Panc1 (cell line): ENCODE results near the gene SRC. TPM values are rescaled to one million over a fixed set of nuclear protein-coding genes. Genes with fewer than 3 reads are reported as not detected.

ENCODE experiments used
- ATAC-seq: fragments of 200-7000 bp; cut with Tn5 transposase; 2 replicates; pipeline ENCODE4 v1.9.1; 2020; ENCODE audit warnings: mild to moderate bottlenecking, moderate library complexity
- BruUV-seq: library from RNA; stranded (reverse); fragments of 400-500 nt; replicated peaks from 2 replicates; lab custom pipeline; 2021; lab: Mats Ljungman, UMichigan
- CTCF ChIA-PET: fragments of 300-600 bp; sonication (Branson Sonifier 250); formaldehyde crosslinking; loops from one replicate; lab custom pipeline; 2022; ENCODE audit warnings: antibody characterized with exemption; lab: Charles Lee
- POLR2A ChIA-PET: fragments of 300-600 bp; sonication (Branson Sonifier 250); formaldehyde crosslinking; loops from one replicate; lab custom pipeline; 2022; ENCODE audit warnings: antibody characterized with exemption; lab: Charles Lee
- DNase-seq: peaks from one replicate; pipeline ENCODE4 v3.0.0-alpha.2; 2010; ENCODE audit warnings: low read depth, low spot score
- H3K27ac ChIP-seq: 2 replicates; pipeline ENCODE4 v1.5.1; 2011; ENCODE audit warnings: mild to moderate bottlenecking, low read length, inconsistent platforms
- H3K27me3 ChIP-seq: fragments of 200-500 bp; sonication (Bioruptor generic); 2 replicates; pipeline ENCODE4 v1.6.0; 2014; ENCODE audit warnings: low read length, inconsistent platforms; ENCODE audit not compliant: control insufficient read depth, insufficient read depth
- H3K36me3 ChIP-seq: fragments of 200-500 bp; sonication (Bioruptor generic); 2 replicates; pipeline ENCODE4 v1.5.1; 2014; ENCODE audit warnings: inconsistent platforms, mild to moderate bottlenecking, low read length, moderate library complexity; ENCODE audit not compliant: control insufficient read depth, insufficient read depth
- H3K4me1 ChIP-seq: 2 replicates; pipeline ENCODE4 v1.5.1; 2011; ENCODE audit warnings: inconsistent platforms, mild to moderate bottlenecking, low read length, moderate library complexity; ENCODE audit not compliant: control insufficient read depth, insufficient read depth
- H3K4me3 ChIP-seq, 2 experiments: 2 replicates each; pipeline ENCODE4 v1.5.1; 2011 to 2012; ENCODE audit warnings: low read depth in 2 of 2, low read length in 2 of 2, mild to moderate bottlenecking in 2 of 2, inconsistent platforms in 1 of 2, moderate library complexity in 1 of 2
- H3K9me3 ChIP-seq: fragments of 200-500 bp; sonication (Bioruptor generic); 2 replicates; pipeline ENCODE4 v1.5.1; 2014; ENCODE audit warnings: low read depth, mild to moderate bottlenecking, inconsistent platforms, low read length, moderate library complexity; ENCODE audit not compliant: control insufficient read depth, insufficient read depth
- POLR2AphosphoS5 ChIP-seq: IDR thresholded peaks from 2 replicates; pipeline ENCODE4 v1.6.1; 2012; ENCODE audit warnings: mild to moderate bottlenecking, low read depth, low read length, moderate library complexity
- SIN3A ChIP-seq: IDR thresholded peaks from 2 replicates; pipeline ENCODE4 v1.6.1; 2012; ENCODE audit warnings: low read depth, mild to moderate bottlenecking, low read length, moderate library complexity, borderline replicate concordance; ENCODE audit not compliant: insufficient read depth
- TCF7L2 ChIP-seq: IDR thresholded peaks from 2 replicates; pipeline ENCODE4 v1.6.1; 2011; ENCODE audit warnings: mild to moderate bottlenecking, low read depth, low read length, inconsistent platforms
- in situ Hi-C: cut with HindIII; loops from 2 replicates; pipeline ENCODE4 v1.10.0; 2016; ENCODE audit warnings: low sequenced_read_pairs, low pct_unique_long_range_greater_than_20kb
- intact Hi-C: fragments of 100-400 bp; cut with micrococcal nuclease; formaldehyde crosslinking; loops from one replicate; pipeline ENCODE4 v1.10.0; 2022; ENCODE audit not compliant: unreplicated experiment
- total RNA-seq: library from RNA; stranded (reverse); gene quantifications from one replicate; pipeline ENCODE4 v1.2.1, GENCODE V29; 2021; ENCODE audit not compliant: unreplicated experiment
- TF ChIP-seq, protein P1 (sequence below): fragments of 450-650 bp; IDR thresholded peaks from 2 replicates; pipeline ENCODE4 v1.5.1; 2017; ENCODE audit warnings: mild to moderate bottlenecking
- TF ChIP-seq, protein P2 (sequence below), 2 experiments: IDR thresholded peaks; 2 replicates each; pipeline ENCODE4 v1.6.1; 2011 to 2012; ENCODE audit warnings: low read depth in 2 of 2, control low read depth in 1 of 2, low read length in 1 of 2, mild to moderate bottlenecking in 1 of 2, moderate library complexity in 1 of 2; ENCODE audit not compliant: insufficient read depth in 1 of 2

The SRC gene
- total RNA-seq, 1 experiment from 2014 or later, result 24.9 TPM

DNA sequence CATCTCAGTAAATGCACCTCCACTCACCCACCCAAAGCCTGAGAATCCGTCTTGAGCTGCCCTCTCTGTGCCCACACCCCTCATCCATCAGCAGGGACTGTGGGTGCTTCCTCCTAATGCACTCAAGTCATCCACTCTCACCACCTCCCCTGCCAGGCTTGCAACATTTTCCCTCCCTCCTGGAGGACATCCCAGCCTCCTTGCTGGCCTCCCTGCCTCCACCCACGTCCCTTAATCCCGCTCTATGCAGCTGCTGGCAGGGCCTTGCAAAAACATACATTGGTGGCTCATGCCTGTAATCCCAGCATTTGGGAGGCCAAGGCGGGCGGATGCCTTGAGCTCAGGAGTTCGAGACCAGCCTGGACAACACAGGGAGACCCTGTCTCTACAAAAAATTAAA, 15.6 kb upstream of the SRC start:
- H3K27ac ChIP-seq, result no peak overlapping the region

DNA sequence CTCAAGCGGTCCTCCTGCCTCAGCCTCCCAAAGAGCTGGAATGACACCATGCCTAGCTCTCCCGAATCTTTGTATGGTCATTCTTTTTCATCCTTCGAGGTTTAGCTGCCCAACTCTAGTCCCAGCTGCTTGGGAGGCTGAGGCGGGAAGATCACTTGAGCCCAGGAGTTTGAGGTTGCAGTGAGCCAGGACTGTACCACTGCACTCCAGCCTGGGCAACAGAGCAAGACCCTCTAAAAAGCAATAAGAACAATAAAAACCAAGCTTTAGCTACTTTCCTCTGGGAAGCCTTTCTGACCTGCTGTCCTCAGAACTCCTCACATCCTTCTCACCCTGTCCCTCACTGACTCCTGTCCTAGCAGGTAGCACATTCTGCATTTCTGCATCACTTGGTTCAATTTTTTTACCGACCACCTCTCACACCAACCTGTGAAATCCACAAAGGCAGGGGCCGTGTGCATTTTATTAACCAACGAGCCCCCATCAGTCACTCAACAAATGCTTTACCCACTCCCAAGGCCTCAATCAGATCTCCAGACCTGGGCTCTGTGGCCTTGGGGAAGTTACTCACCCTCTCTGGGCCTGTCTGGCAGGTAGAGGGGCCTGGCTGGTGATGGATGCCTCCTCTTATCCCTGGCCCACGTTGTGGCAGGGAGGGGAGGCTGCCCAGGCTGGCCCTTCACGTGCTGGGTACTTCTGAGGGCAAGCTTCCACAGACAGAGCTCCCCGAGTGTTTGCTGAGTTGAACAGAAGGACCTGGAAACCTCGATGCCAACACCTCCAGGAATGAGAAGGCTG, 14.7 kb upstream of the SRC start:
- Histone ChIP-seq H3K27me3 (no peaks in the 10 kb centered on the region), H3K36me3 (no peaks in the 10 kb centered on the region), H3K4me3 (no peak overlapping the region), H3K4me1 (peaks cover 7% of the 10 kb centered on the region), H3K9me3 (no peaks in the 10 kb centered on the region), H3K27ac (no peak overlapping the region)
- no TSS peak for BruUV-seq
- DNase-seq (no peak), ATAC-seq (no peak)
- intact Hi-C loops (no loop called here), in situ Hi-C loops (no loop called here)
- POLR2A ChIA-PET, result no interaction called here
- CTCF ChIA-PET, result no interaction called here
- TF ChIP-seq, protein P1, sequence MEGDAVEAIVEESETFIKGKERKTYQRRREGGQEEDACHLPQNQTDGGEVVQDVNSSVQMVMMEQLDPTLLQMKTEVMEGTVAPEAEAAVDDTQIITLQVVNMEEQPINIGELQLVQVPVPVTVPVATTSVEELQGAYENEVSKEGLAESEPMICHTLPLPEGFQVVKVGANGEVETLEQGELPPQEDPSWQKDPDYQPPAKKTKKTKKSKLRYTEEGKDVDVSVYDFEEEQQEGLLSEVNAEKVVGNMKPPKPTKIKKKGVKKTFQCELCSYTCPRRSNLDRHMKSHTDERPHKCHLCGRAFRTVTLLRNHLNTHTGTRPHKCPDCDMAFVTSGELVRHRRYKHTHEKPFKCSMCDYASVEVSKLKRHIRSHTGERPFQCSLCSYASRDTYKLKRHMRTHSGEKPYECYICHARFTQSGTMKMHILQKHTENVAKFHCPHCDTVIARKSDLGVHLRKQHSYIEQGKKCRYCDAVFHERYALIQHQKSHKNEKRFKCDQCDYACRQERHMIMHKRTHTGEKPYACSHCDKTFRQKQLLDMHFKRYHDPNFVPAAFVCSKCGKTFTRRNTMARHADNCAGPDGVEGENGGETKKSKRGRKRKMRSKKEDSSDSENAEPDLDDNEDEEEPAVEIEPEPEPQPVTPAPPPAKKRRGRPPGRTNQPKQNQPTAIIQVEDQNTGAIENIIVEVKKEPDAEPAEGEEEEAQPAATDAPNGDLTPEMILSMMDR, result no peak
- TF ChIP-seq, protein P2, sequence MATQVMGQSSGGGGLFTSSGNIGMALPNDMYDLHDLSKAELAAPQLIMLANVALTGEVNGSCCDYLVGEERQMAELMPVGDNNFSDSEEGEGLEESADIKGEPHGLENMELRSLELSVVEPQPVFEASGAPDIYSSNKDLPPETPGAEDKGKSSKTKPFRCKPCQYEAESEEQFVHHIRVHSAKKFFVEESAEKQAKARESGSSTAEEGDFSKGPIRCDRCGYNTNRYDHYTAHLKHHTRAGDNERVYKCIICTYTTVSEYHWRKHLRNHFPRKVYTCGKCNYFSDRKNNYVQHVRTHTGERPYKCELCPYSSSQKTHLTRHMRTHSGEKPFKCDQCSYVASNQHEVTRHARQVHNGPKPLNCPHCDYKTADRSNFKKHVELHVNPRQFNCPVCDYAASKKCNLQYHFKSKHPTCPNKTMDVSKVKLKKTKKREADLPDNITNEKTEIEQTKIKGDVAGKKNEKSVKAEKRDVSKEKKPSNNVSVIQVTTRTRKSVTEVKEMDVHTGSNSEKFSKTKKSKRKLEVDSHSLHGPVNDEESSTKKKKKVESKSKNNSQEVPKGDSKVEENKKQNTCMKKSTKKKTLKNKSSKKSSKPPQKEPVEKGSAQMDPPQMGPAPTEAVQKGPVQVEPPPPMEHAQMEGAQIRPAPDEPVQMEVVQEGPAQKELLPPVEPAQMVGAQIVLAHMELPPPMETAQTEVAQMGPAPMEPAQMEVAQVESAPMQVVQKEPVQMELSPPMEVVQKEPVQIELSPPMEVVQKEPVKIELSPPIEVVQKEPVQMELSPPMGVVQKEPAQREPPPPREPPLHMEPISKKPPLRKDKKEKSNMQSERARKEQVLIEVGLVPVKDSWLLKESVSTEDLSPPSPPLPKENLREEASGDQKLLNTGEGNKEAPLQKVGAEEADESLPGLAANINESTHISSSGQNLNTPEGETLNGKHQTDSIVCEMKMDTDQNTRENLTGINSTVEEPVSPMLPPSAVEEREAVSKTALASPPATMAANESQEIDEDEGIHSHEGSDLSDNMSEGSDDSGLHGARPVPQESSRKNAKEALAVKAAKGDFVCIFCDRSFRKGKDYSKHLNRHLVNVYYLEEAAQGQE (IDR thresholded peaks at IDR 0.05; ENCODE audit: insufficient read depth in 1 of 2, low read depth in 2 of 2, low read length in 1 of 2), result no peak
- TF ChIP-seq POLR2AphosphoS5 (no peak), TCF7L2 (no peak), SIN3A (no peak)

More for the DNA sequence above, 15.6 kb upstream of the SRC start:
- Histone ChIP-seq H3K36me3 (no peaks in the 10 kb centered on the region), H3K4me3 (no peak overlapping the region), H3K9me3 (no peaks in the 10 kb centered on the region), H3K4me1 (no peaks in the 10 kb centered on the region), H3K27me3 (no peaks in the 10 kb centered on the region)
- intact Hi-C loops, result no loop called here
- ATAC-seq (no peak), DNase-seq (no peak)
- in situ Hi-C loops, result no loop called here
- no TSS peak for BruUV-seq
- TF ChIP-seq POLR2AphosphoS5, result no peak
- TF ChIP-seq, protein P2 (IDR thresholded peaks at IDR 0.05; ENCODE audit: insufficient read depth in 1 of 2, low read depth in 2 of 2, low read length in 1 of 2), result no peak
- TF ChIP-seq, protein P1, result no peak
- no peak for TF ChIP-seq SIN3A
- no peak for TF ChIP-seq TCF7L2
- ChIA-PET POLR2A (no interaction called here), CTCF (interaction anchor here (0.6 kb wide), 1 partner anchor 62 kb away, joined by 4 read pairs; no protein-coding TSS in a partner anchor)
